ENCODE results near the gene ALDH3A1. TPM values are rescaled to one million over a fixed set of nuclear protein-coding genes. Genes with fewer than 3 reads are reported as not detected.

ALDH3A1 gene
- total and polyA plus RNA-seq, 10 of the 15 experiments (the other 5 are each of a cell fraction or from before 2014, with no cell fraction given), result 0.20 TPM; not detected in 9

DNA sequence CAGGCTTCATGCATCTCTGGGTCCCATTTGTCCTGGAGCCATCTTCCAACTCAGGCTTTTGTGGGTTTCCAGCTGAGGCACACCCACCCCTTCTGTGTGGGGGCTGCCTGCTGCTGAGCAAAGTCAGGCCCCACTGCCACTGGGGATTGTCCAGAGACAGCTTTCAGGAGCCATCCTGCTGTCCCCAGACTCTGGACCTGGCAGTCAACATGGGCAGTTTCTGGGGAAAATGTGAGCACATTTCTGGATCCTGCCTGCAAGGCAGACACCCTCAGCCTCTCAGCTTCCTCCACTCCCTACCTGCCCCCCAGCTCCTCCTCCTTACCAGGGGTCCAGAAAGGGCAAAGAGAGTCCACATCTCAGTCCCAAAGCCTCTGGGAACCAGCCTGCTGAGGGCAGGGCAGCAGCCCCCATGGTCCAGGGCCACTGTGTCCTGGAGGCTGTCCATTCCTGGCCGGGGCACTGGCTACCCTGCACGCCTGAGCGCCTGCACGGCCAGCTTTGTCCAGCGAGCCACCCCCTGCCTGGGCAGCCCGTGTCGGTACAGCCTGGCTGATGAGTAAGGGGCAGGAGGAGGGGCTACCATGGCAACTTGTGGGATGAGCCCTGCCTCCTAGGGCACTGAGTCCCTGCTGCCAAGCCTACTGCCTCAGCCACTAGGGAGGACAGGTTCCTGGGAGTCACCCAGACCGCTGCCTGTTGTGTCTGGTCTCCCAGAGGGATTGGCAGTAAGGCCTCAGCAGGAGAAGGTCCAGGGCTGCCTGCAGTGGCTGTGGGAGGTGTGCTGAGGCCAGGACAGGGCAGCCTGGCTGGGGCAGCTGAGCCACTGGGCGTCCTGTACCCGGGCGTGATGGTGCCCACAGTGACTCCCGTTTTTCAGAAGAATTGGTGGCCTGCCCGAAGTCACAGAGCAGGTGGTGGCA lies 31.7 kb downstream of the ALDH3A1 start, which contains the start of gene SLC47A2:
SLC47A2 (minus strand) TSS at position 477 of the 923 bp plus-strand sequence; CDS start at position 448, 29 bp downstream.
- no peak for TF ChIP-seq BMI1 (IDR thresholded peaks at IDR 0.05; ENCODE audit: borderline replicate concordance)
- TF ChIP-seq PKNOX1 (IDR thresholded peaks at IDR 0.05), result no peak
- TF ChIP-seq SPI1 (IDR thresholded peaks at IDR 0.05; ENCODE audit: borderline replicate concordance, insufficient read depth, low read depth, low read length), result no peak
- no peak for TF ChIP-seq GATAD2B (conservative IDR thresholded peaks at IDR 0.05; ENCODE audit: low read depth)
- TF ChIP-seq SREBF1 (IDR thresholded peaks at IDR 0.05; ENCODE audit: low read length), result no peak
- TF ChIP-seq STAT3 (IDR thresholded peaks at IDR 0.05; ENCODE audit: low read depth, low read length), result no peak
- no peak for TF ChIP-seq RFX5 (IDR thresholded peaks at IDR 0.05; ENCODE audit: low read depth, low read length)
- TF ChIP-seq KAT2A (conservative IDR thresholded peaks at IDR 0.05; ENCODE audit: control insufficient read depth, low read depth, low read length), result no peak
- Histone ChIP-seq H2AFZ (ENCODE audit: control insufficient read depth, low read depth, low read length) (no peak within 1 kb of the TSS), H3K4me1 (ENCODE audit: control insufficient read depth, insufficient read depth, low read length) (no peaks in the 10 kb centered on the region), H3K27me3 (replicated peaks in 1 of 2; ENCODE audit: control insufficient read depth in 2 of 2, insufficient read depth in 2 of 2, low read length in 1 of 2) (peaks cover 0 to 2% of the 10 kb centered on the region in 2 experiments; a peak in 1 of 4 replicates), H3K4me2 (ENCODE audit: control insufficient read depth, insufficient read depth) (no peak within 1 kb of the TSS), H3K9me3 (replicated peaks; ENCODE audit: control insufficient read depth, insufficient read depth, low read length) (no peaks in the 10 kb centered on the region), H3K9ac (ENCODE audit: control insufficient read depth, insufficient read depth, low read length) (no peak within 1 kb of the TSS), H3K27ac (ENCODE audit: control insufficient read depth, insufficient read depth) (no peak within 1 kb of the TSS), H3K36me3 (ENCODE audit: control insufficient read depth in 2 of 2, insufficient read depth in 2 of 2, low read length in 1 of 2) (no peaks in the 10 kb centered on the region), H4K20me1 (ENCODE audit: control insufficient read depth, insufficient read depth) (no peaks in the 10 kb centered on the region), H3K79me2 (ENCODE audit: control insufficient read depth, insufficient read depth, low read length) (no peaks in the 10 kb centered on the region), H3K4me3 (no peak within 1 kb of the TSS)
- ChIA-PET RAD21 (ENCODE audit: unreplicated experiment) (no interaction called here), POLR2A (no interaction called here), SMC1A (ENCODE audit: uncharacterized antibody, unreplicated experiment) (no interaction called here), CTCF (no interaction called here)
- DNase-seq (ENCODE audit: low read depth, low spot score) (no peak), FAIRE-seq (no peak), ATAC-seq (no peak)
- in situ Hi-C loops (cut with MboI), result no loop called here
- no TSS peak for BruUV-seq (replicated peaks)
- intact Hi-C loops (cut with micrococcal nuclease; ENCODE audit: unreplicated experiment), result no loop called here
- WGBS (ENCODE audit: insufficient coverage, insufficient replicate concordance, low lambda C conversion rate, missing lambda C conversion rate), result 37% methylated on average over 13 of the region's 13 CpGs

Data from GM12878 (cell line).